GM19372 (cell line): Measurements from ENCODE around the gene HFM1.

ENCODE experiments used
- ATAC-seq: cut with Tn5 transposase; IDR thresholded peaks from one replicate; pipeline ENCODE4 v1.9.1; 2021; ENCODE audit warnings: mild to moderate bottlenecking, low read depth, moderate library complexity; ENCODE audit not compliant: unreplicated experiment

HFM1 gene

DNA sequence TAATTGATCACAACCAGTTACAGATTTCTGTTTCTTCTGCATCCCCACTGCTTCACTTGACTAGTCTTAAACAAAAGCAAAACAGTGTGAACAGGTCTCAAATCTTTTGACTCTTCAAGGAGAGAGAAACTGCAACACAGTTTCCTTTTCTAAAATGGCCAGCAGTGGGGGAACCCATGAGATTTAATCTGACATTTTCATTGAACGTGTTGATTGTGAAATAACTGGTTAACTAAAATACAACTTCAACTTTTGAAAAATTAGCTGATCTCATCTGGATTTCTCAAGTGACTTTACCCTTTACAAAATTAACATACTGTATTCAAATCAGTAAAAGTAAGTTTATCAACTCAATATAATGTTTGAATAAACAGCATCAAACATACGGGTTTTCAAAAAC, 143.0 kb downstream of the HFM1 start:
- no peak for ATAC-seq

DNA sequence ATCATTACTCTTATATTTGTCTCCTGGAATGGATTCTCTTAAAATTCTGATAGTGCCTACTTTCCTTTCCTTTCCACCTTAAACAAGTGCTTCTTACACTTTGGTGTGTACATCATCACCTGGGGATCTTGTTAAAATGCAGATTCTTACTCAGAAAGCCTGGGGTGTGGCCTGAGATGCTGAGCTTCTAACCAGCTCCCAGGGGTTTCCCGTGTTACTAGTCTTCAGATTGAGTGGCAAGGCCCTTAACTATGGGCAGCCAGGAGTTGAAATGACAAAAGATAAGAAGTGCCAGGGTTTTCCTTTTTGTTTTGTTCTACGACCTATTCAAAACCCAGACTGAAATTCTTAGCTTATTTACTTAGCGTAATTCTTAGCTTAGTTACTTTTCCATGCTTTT, 159.2 kb downstream of the HFM1 start:
- no peak for ATAC-seq

DNA sequence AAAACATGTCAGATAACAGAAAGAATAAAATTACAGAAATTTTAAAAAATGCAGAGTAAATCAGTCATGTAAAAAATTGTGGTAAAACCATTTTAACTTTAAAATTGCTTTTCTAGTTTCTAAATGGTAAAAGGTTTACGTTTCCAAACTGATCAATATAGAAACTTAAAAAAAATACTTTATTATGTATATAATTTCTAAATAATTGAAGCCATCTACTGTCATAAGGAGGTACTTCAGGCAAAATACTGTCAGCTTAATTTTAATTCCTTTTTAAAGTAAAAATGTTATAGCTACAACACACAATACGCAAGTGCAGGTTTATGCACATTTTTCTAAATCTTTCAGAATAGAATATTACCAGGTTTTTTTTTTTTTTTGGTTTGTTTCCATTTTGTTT, 159.9 kb downstream of the HFM1 start:
- no peak for ATAC-seq

DNA sequence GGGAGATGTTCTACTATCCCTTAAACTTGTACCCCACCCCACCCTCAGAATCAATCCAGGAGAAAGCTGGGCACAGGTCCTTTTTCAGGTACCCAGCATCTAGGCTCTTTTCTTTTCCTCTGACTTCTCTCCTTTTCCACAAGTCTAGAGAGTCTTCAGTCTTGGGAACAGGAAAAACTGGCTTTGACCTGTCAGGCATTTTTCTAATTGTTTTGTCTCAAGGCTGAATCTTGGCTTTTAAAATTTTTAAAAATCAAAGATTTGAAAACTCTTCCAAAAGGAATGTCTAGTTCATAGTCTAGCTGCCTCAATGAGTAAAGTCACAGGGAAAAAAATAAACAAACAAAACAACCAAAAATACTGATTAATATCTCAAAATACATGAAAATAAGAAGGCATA, 161.5 kb downstream of the HFM1 start:
- no peak for ATAC-seq

DNA sequence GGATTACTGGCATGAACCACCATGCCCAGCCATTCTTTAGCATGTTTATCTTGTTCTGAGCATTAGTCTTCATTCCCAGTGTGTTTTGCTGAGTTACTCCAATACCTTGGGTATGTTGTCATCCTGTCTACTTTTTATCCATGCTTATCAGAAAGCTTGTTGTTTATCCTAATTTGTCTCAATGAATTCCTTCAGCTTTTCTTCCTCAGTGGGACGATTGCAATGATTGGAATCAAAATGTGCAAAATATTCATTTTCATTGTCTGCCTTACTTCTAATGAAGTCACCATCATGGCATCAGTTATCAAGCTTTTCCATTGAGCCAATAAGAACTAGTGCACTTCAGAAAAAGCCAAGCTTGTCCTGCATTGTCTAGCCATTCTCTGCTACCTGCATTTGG, 170.5 kb downstream of the HFM1 start:
- ATAC-seq = no peak

DNA sequence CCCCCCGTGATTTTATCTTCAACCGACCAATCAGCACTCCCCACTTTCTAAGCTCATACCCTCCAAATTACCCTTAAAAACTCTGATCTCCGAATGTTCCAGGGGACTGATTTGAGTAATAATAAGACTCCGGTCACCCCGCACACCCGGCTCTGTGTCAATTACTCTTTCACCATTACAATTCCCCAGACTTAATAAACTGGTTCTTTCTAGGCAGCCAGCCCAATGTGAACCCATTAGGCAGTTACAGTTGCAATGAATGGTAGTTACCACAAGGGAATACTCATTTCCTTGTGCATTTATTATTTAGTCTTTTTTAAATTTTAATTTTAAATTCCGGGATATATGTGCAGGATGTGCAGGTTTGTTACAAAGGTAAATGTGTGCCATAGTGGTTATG, 177.9 kb downstream of the HFM1 start:
- ATAC-seq = no peak

DNA sequence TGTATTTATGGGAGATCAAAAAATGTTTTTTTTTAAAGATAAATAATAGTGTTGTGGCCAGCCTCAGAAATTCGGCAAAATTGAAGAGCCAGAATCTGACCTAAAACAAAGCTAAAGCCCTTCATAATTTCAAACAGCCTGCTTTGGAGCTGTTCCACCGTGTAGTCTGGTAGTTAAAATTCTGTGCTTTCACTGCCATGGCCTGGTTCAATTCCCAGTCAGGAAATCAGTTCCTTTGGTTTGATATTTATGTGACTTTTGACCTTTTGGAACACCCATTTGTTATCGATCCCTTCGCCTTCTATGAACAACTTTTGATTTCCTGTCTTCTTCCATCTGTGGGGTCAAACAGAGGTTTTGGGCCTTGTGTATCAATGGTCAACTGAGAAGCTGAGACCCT, 179.8 kb downstream of the HFM1 start:
- ATAC-seq = no peak

DNA sequence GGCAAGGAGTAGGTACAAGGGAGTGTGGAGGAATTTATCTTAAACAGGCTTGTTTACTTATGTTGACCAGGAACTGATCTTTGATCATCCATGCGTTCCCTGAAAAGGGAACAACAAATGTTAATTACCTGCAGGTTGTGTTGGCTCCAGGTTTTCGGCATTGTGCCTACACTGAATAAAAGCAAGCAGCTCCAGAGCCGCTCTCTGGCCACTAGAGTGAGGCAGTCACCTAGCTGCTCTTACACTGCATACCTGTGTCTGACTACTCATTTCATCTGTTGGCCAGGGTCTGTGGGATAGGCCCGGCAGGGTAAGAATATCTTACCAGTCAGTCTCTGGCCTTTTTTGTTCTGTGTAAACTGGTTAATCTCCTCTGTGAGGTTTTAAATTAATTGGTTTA, 183.6 kb downstream of the HFM1 start:
- ATAC-seq = no peak

DNA sequence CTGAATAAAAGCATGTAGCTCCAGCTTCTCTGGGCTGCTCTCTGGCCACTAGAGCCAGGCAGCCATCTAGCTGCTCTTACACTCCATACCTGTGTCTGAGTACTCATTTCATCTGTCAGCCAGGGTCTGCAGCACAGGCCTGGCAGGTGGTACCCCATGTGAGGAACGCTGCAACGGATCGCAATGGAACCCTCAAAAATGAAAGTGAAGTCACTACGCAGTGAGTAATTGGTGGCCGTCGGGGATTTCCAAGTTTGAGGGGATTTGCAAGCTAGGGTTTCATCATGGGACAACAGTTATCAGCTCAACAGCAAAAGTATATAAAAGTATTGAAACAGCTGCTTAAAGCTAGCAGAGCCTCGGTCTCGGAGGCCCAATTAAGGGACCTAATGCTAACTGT, 186.7 kb downstream of the HFM1 start:
- ATAC-seq = no peak
